HCT116 (cell line): ENCODE data around the gene MEAF6. TPM values are rescaled to one million over a fixed set of nuclear protein-coding genes. Genes with fewer than 3 reads are reported as not detected.
A peak's percentile ranks its signal among the peaks of the same experiment; 100 is the strongest.

Experiments
- ATAC-seq: fragments of 200-7000 bp; cut with Tn5 transposase; 2 replicates; pipeline ENCODE4 v1.9.1; 2020; ENCODE audit warnings: mild to moderate bottlenecking, moderate library complexity
- BruUV-seq: library from RNA; stranded (reverse); fragments of 400-500 nt; replicated peaks from 2 replicates; lab custom pipeline; 2021; lab: Mats Ljungman, UMichigan
- CTCF ChIA-PET: fragments of 300-600 bp; sonication (Branson Sonifier 250); formaldehyde crosslinking; loops from one replicate; lab custom pipeline; 2021; ENCODE audit warnings: antibody characterized with exemption; lab: Charles Lee
- POLR2A ChIA-PET: fragments of 300-600, 350-600 bp; sonication (Branson Sonifier 250); formaldehyde crosslinking; loops from one replicate; lab custom pipeline; 2021; ENCODE audit warnings: antibody characterized with exemption; lab: Charles Lee
- RAD21 ChIA-PET, 2 experiments: fragments of 300-600 bp; sonication (Branson Sonifier 250); formaldehyde crosslinking; loops; one replicate each; lab custom pipeline; 2023; ENCODE audit warnings: low total read pairs in 2 of 2; ENCODE audit not compliant: uncharacterized antibody in 2 of 2, unreplicated experiment in 2 of 2, low non-redundant PET in 1 of 2; lab: Charles Lee
- DNase-seq: peaks from one replicate; pipeline ENCODE4 v3.0.0-alpha.2; 2010; ENCODE audit warnings: low read depth, low spot score
- H2AFZ ChIP-seq: fragments of 200-600 bp; shearing (Covaris generic), sonication (generic); 2 replicates; pipeline ENCODE4 v1.6.1; 2017; ENCODE audit warnings: low read depth, mixed run types, mixed read lengths, antibody characterized with exemption, low read length; ENCODE audit not compliant: poor library complexity, severe bottlenecking
- H3K27ac ChIP-seq: 2 replicates; pipeline ENCODE4 v1.5.1; 2012; ENCODE audit warnings: low read depth, low read length
- H3K27me3 ChIP-seq: fragments of 200-600 bp; sonication (generic); 2 replicates; pipeline ENCODE4 v1.6.1; 2016; ENCODE audit warnings: mixed run types, low read length, mixed read lengths; ENCODE audit not compliant: insufficient read depth
- H3K36me3 ChIP-seq, 2 experiments: fragments of 200-500 bp in 1 of 2; fragments of 200-600 bp in 1 of 2; sonication (Bioruptor generic) in 1 of 2; sonication (generic) in 1 of 2; 2 replicates each; pipeline versions ENCODE4 v1.5.1 to v1.6.1; 2014 to 2016; ENCODE audit warnings: low read length in 2 of 2, inconsistent platforms in 1 of 2, mixed read lengths in 1 of 2, mixed run types in 1 of 2; ENCODE audit not compliant: insufficient read depth in 2 of 2, control insufficient read depth in 1 of 2
- H3K4me1 ChIP-seq, 2 experiments: fragments of 200-600 bp in 1 of 2; sonication (generic) in 1 of 2; 2 replicates each; pipeline versions ENCODE4 v1.5.1 to v1.6.1; 2012 to 2017; ENCODE audit warnings: low read length in 2 of 2, inconsistent platforms in 1 of 2, mild to moderate bottlenecking in 1 of 2, mixed read lengths in 1 of 2, mixed run types in 1 of 2, moderate library complexity in 1 of 2; ENCODE audit not compliant: insufficient read depth in 2 of 2, control insufficient read depth in 1 of 2
- H3K4me2 ChIP-seq: fragments of 200-600 bp; sonication (generic); 2 replicates; pipeline ENCODE4 v1.6.1; 2017; ENCODE audit warnings: mixed run types, low read length, mixed read lengths
- H3K4me3 ChIP-seq, 2 experiments: fragments of 200-600 bp in 1 of 2; sonication (generic) in 1 of 2; replicated peaks in 1 of 2; 2 replicates each; pipeline ENCODE4 v1.5.1; 2011 to 2016; ENCODE audit warnings: low read length in 2 of 2, control low read depth in 1 of 2, low read depth in 1 of 2, mild to moderate bottlenecking in 1 of 2, mixed read lengths in 1 of 2, mixed run types in 1 of 2
- H3K79me2 ChIP-seq: fragments of 200-600 bp; sonication (generic); 2 replicates; pipeline ENCODE4 v1.6.1; 2017; ENCODE audit warnings: mild to moderate bottlenecking, mixed run types, low read length, moderate library complexity, mixed read lengths; ENCODE audit not compliant: insufficient read depth
- H3K9ac ChIP-seq: fragments of 200-600 bp; sonication (generic); 2 replicates; pipeline ENCODE4 v1.6.1; 2016; ENCODE audit warnings: low read length, mixed read lengths
- H3K9me2 ChIP-seq: fragments of 200-600 bp; sonication (generic), shearing (Covaris generic); 2 replicates; pipeline ENCODE4 v1.6.1; 2017; ENCODE audit warnings: mixed run types, mild to moderate bottlenecking, moderate library complexity; ENCODE audit not compliant: insufficient read depth
- H3K9me3 ChIP-seq, 2 experiments: fragments of 200-500 bp in 1 of 2; fragments of 200-600 bp in 1 of 2; sonication (Bioruptor generic) in 1 of 2; sonication (generic) in 1 of 2; 2 replicates each; pipeline ENCODE4 v1.6.1; 2014 to 2017; ENCODE audit warnings: low read length in 2 of 2, mixed read lengths in 2 of 2, inconsistent platforms in 1 of 2, low read depth in 1 of 2, mild to moderate bottlenecking in 1 of 2, mixed run types in 1 of 2, moderate library complexity in 1 of 2; ENCODE audit not compliant: control insufficient read depth in 1 of 2, insufficient read depth in 1 of 2
- H4K20me1 ChIP-seq: fragments of 200-600 bp; sonication (generic), shearing (Covaris generic); 2 replicates; pipeline ENCODE4 v1.6.1; 2017; ENCODE audit warnings: mixed run types, mild to moderate bottlenecking, moderate library complexity; ENCODE audit not compliant: insufficient read depth
- EZH2 ChIP-seq: fragments of 200-600 bp; sonication (generic); IDR thresholded peaks from 2 replicates; pipeline ENCODE4 v1.6.1; 2017; ENCODE audit warnings: antibody characterized with exemption, mixed run types
- EZH2phosphoT487 ChIP-seq: fragments of 200-600 bp; IDR thresholded peaks from 2 replicates; pipeline ENCODE4 v1.6.1; 2018; ENCODE audit warnings: antibody characterized with exemption, borderline replicate concordance
- POLR2A ChIP-seq: IDR thresholded peaks from 2 replicates; pipeline ENCODE4 v1.7.0; 2011; ENCODE audit warnings: borderline replicate concordance; ENCODE audit not compliant: insufficient read depth, insufficient read length; ENCODE audit errors: extremely low read depth
- POLR2AphosphoS5 ChIP-seq: IDR thresholded peaks from 2 replicates; pipeline ENCODE4 v1.6.1; 2011; ENCODE audit warnings: mild to moderate bottlenecking, low read depth, low read length, moderate library complexity
- RAD21 ChIP-seq: IDR thresholded peaks from 2 replicates; pipeline ENCODE4 v1.6.1; 2012; ENCODE audit warnings: low read depth, mild to moderate bottlenecking
- SRF ChIP-seq: IDR thresholded peaks from 2 replicates; pipeline ENCODE4 v1.6.1; 2012; ENCODE audit warnings: low read depth
- YY1 ChIP-seq: IDR thresholded peaks from 2 replicates; pipeline ENCODE4 v1.6.1; 2011; ENCODE audit warnings: low read length, low read depth, moderate library complexity, mild to moderate bottlenecking; ENCODE audit not compliant: insufficient replicate concordance; ENCODE audit errors: extremely low read depth
- ZFX ChIP-seq: fragments of 450-650 bp; IDR thresholded peaks from 2 replicates; pipeline ENCODE4 v1.6.1; 2017
- intact Hi-C: fragments of 100-400 bp; cut with micrococcal nuclease; formaldehyde crosslinking; loops from 2 replicates; pipeline ENCODE4 v1.10.0; 2022
- total RNA-seq: library from RNA; stranded (reverse); gene quantifications from one replicate; pipeline ENCODE4 v1.2.1, GENCODE V29; 2021; ENCODE audit not compliant: unreplicated experiment

The MEAF6 gene
- total RNA-seq, 1 experiment from 2014 or later: 50.3 TPM

- peak within 1 kb of the TSS; percentile 80 for H3K4me3 ChIP-seq
- H3K9me3 ChIP-seq: no peaks in the 10 kb centered on the region
- TF ChIP-seq RAD21 (no peak), POLR2AphosphoS5 (peak; percentile 99), EZH2 (no peak), ZFX (peak; percentile 66), YY1 (peak; percentile 63), SRF (no peak), POLR2A (peak; percentile 64), EZH2phosphoT487 (no peak)
- RAD21 ChIA-PET: interaction anchor here in 1 of 2 experiments (1.1 kb wide), 1 partner anchor 13 kb away, joined by 3 read pairs; no protein-coding TSS in a partner anchor
- ATAC-seq: peak; percentile 69
- H3K27ac ChIP-seq: peak within 1 kb of the TSS; percentile 91
- BruUV-seq: no TSS peak
- no peaks in the 10 kb centered on the region for H4K20me1 ChIP-seq
- POLR2A ChIA-PET: interaction anchor here (0.6 to 4.1 kb wide), 7 partner anchors 8 to 216 kb away, joined by 3 to 34 read pairs (median 4); partner anchors contain the start of gene MEAF6
- H3K4me2 ChIP-seq: peak within 1 kb of the TSS; percentile 78
- peaks cover 69 to 80% of the 10 kb centered on the region in 2 experiments for H3K4me1 ChIP-seq
- H3K9me2 ChIP-seq: no peaks in the 10 kb centered on the region
- H3K36me3 ChIP-seq: peaks cover 0 to 7% of the 10 kb centered on the region in 2 experiments; a peak in 1 of 4 replicates
- H3K9ac ChIP-seq: peak within 1 kb of the TSS; percentile 88
- DNase-seq: peak; percentile 75
- CTCF ChIA-PET: interaction anchor here (1.6 to 7.2 kb wide), 2 partner anchors 13 to 932 kb away, joined by 3 to 59 read pairs; no protein-coding TSS in a partner anchor
- 0 out of 2 replicates have a peak, but pooled peaks cover 3% of the 10 kb centered on the region for H3K27me3 ChIP-seq
- H3K79me2 ChIP-seq: peaks cover 47% of the 10 kb centered on the region
- intact Hi-C loops: loop anchor here (5.0 to 10.0 kb wide), 3 partner anchors 123 to 1921 kb away; partner anchors contain the start of genes GNL2 and UTP11
- peak within 1 kb of the TSS; percentile 29 for H2AFZ ChIP-seq
These were observed 40.4 kb downstream of the MEAF6 start, which contains the start of gene ZC3H12A for GRCh38 chr1:37474046-37474696. TSS of gene ZC3H12A (plus strand) at chr1:37474580. CDS start at chr1:37475497, 917 bp downstream.
